Gastrocnemius medialis (tissue), 4 donors: ENCODE results near the gene EEF1G. TPM values are rescaled to one million over a fixed set of nuclear protein-coding genes. Genes with fewer than 3 reads are reported as not detected.

Experiments used
- ATAC-seq, 2 donors: fragments of 150-250 bp; one replicate each; pipeline ENCODE4 v1.9.1; 2016
- DNase-seq, 2 donors: peaks; one replicate each; pipeline ENCODE4 v3.0.0-alpha.2; 2019
- H3K27ac ChIP-seq, 4 donors: fragments of 200-600 bp; sonication (generic); 1 replicate in 1 of 4; 2 replicates in 3 of 4; pipeline ENCODE4 v1.5.1; 2016 to 2018; ENCODE audit warnings: mild to moderate bottlenecking in 2 of 4, moderate library complexity in 1 of 4
- H3K27me3 ChIP-seq, 3 donors: fragments of 200-600 bp; sonication (generic) in 2 of 3; 1 replicate in 1 of 3; 2 replicates in 2 of 3; pipeline versions ENCODE4 v1.5.1 to v1.6.0; 2016 to 2019; ENCODE audit warnings: mild to moderate bottlenecking in 1 of 3, moderate library complexity in 1 of 3
- H3K36me3 ChIP-seq, 2 donors: fragments of 200-600 bp; sonication (generic) in 1 of 2; one replicate each; pipeline ENCODE4 v1.5.1; 2017 to 2018
- H3K4me1 ChIP-seq, 2 donors: fragments of 200-600 bp; sonication (generic) in 1 of 2; one replicate each; pipeline ENCODE4 v1.5.1; 2016 to 2017; ENCODE audit warnings: mild to moderate bottlenecking in 2 of 2
- H3K4me3 ChIP-seq, 4 donors: fragments of 200-600 bp; sonication (generic) in 3 of 4; 1 replicate in 1 of 4; 2 replicates in 3 of 4; pipeline ENCODE4 v1.5.1; 2016 to 2019; ENCODE audit warnings: mild to moderate bottlenecking in 2 of 4
- H3K9me3 ChIP-seq, 3 donors: fragments of 200-600 bp; sonication (generic) in 2 of 3; 1 replicate in 1 of 3; 2 replicates in 2 of 3; pipeline ENCODE4 v1.5.1; 2016 to 2019
- CTCF ChIP-seq, 5 experiments: fragments of 450-650 bp in 3 of 5; fragments of 200-600 bp in 2 of 5; sonication (generic) in 2 of 5; IDR thresholded peaks in 4 of 5; conservative IDR thresholded peaks in 1 of 5; 1 replicate in 4 of 5; 2 replicates in 1 of 5; pipeline ENCODE4 v1.5.1; 2016 to 2019; ENCODE audit warnings: antibody characterized with exemption in 5 of 5, mild to moderate bottlenecking in 3 of 5, moderate library complexity in 3 of 5
- POLR2A ChIP-seq, 2 donors: fragments of 450-650 bp; IDR thresholded peaks; one replicate each; pipeline ENCODE4 v1.6.1; 2017; ENCODE audit warnings: antibody characterized with exemption in 2 of 2, mild to moderate bottlenecking in 2 of 2, moderate library complexity in 2 of 2
- in situ Hi-C, 4 donors: fragments of 200-750 bp; cut with MboI; loops; one replicate each; pipeline versions ENCODE4 v1.15.0 to v1.8.0; 2017; ENCODE audit warnings: low sequenced_read_pairs in 4 of 4
- intact Hi-C: fragments of 100-400 bp; cut with DNase I; formaldehyde crosslinking; loops from one replicate; pipeline ENCODE4 v1.15.1; 2023; ENCODE audit warnings: low total_unique reads
- total RNA-seq, 4 donors: library from RNA; depleted of rRNA; stranded (reverse); fragments of >200 nt; gene quantifications; one replicate each; pipeline versions ENCODE4 v1.1.0 to v1.2.3, GENCODE V29; 2016

The EEF1G gene
- total RNA-seq, 4 donors from 2014 or later, result 1,797 to 2,946 (median 1,897) TPM

- ATAC-seq, result no peak
- H3K36me3 ChIP-seq, result peaks cover 0 to 33% of the 10 kb centered on the region in 2 donors
Observed at GRCh38 chr11:62578541-62578940, 4.8 kb upstream of the EEF1G start.

GRCh38 chr11:62577046-62577714, 3.5 kb upstream of the EEF1G start:
- H3K27ac ChIP-seq, result peak overlapping the region; percentile 56 to 93 (median 90)
- no peak overlapping the region for H3K4me3 ChIP-seq
- intact Hi-C loops (no loop called here), in situ Hi-C loops (no loop called here)
- no peak for DNase-seq
- no peaks in the 10 kb centered on the region for H3K9me3 ChIP-seq
- peak in 1 of 2 donors; percentile 6 for ATAC-seq
- H3K36me3 ChIP-seq, result peaks cover 0 to 32% of the 10 kb centered on the region in 2 donors
- peaks cover 29 to 39% of the 10 kb centered on the region in 2 donors for H3K4me1 ChIP-seq
- no peaks in the 10 kb centered on the region for H3K27me3 ChIP-seq
- peak; percentile 18 to 36 for TF ChIP-seq POLR2A (IDR thresholded peaks at IDR 0.05)
- no peak for TF ChIP-seq CTCF (IDR thresholded peaks at IDR 0.05 in 4 of 5, conservative IDR thresholded peaks at IDR 0.05 in 1 of 5)

More at GRCh38 chr11:62578541-62578940, 4.8 kb upstream of the EEF1G start:
- Histone ChIP-seq H3K4me3 (no peak overlapping the region), H3K4me1 (peaks cover 23 to 32% of the 10 kb centered on the region in 2 donors), H3K27me3 (no peaks in the 10 kb centered on the region), H3K9me3 (no peaks in the 10 kb centered on the region), H3K27ac (peak overlapping the region; percentile 27 to 93 (median 90))
- TF ChIP-seq CTCF (IDR thresholded peaks at IDR 0.05 in 4 of 5, conservative IDR thresholded peaks at IDR 0.05 in 1 of 5) (no peak), POLR2A (IDR thresholded peaks at IDR 0.05) (no peak)
- in situ Hi-C loops, result no loop called here
- DNase-seq, result no peak
- intact Hi-C loops, result no loop called here

GRCh38 chr11:62575837-62576236, 2.1 kb upstream of the EEF1G start:
- in situ Hi-C loops, result no loop called here
- TF ChIP-seq CTCF (IDR thresholded peaks at IDR 0.05 in 4 of 5, conservative IDR thresholded peaks at IDR 0.05 in 1 of 5) (no peak), POLR2A (IDR thresholded peaks at IDR 0.05) (no peak)

GRCh38 chr11:62575156-62575555, 1.5 kb upstream of the EEF1G start:
- Histone ChIP-seq H3K27ac (peak overlapping the region; percentile 88 to 93 (median 90)), H3K27me3 (no peaks in the 10 kb centered on the region), H3K4me3 (peak overlapping the region; percentile 57 to 87 (median 65)), H3K36me3 (peaks cover 0 to 45% of the 10 kb centered on the region in 2 donors), H3K4me1 (peaks cover 41 to 51% of the 10 kb centered on the region in 2 donors), H3K9me3 (no peaks in the 10 kb centered on the region)
- DNase-seq (peak in 1 of 2 donors; percentile 53), ATAC-seq (no peak)
- no peak for TF ChIP-seq POLR2A (IDR thresholded peaks at IDR 0.05)
- no peak for TF ChIP-seq CTCF (IDR thresholded peaks at IDR 0.05 in 4 of 5, conservative IDR thresholded peaks at IDR 0.05 in 1 of 5)
- intact Hi-C loops, result no loop called here
- in situ Hi-C loops, result no loop called here

More at GRCh38 chr11:62575837-62576236, 2.1 kb upstream of the EEF1G start:
- ATAC-seq (no peak), DNase-seq (no peak)
- Histone ChIP-seq H3K27me3 (no peaks in the 10 kb centered on the region), H3K27ac (peak overlapping the region; percentile 56 to 93 (median 90)), H3K4me3 (peak overlapping the region in 2 of 4 donors; percentile 7 to 57), H3K4me1 (peaks cover 36 to 45% of the 10 kb centered on the region in 2 donors), H3K9me3 (no peaks in the 10 kb centered on the region), H3K36me3 (peaks cover 0 to 41% of the 10 kb centered on the region in 2 donors)
- intact Hi-C loops, result no loop called here
